ENCODE data around the gene MT1E.

DNA sequence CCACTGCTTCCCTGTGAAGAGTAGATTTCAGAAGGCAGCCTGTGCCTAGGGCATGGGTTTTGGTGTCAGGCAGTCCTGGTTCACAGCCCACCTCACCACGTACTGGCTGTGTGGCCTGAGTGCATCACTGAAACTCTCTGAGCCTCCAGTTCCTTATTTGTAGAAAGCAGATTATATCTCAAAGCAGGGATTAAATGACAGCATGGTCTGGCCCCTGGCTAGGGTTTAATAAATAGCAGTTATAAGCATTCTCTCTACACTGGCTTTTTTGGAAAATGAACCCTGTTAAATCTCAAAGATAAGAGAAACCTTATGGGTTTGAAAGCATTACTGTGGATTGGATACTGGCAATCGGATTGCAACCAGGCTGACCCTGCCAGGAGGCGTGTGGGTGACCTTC lies 4.0 kb downstream of the MT1E start:
- TF ChIP-seq ZNF707 (tag by site-specific recombination; IDR thresholded peaks at IDR 0.05) (no peak), ZBTB1 (tag by site-specific recombination; IDR thresholded peaks at IDR 0.05) (no peak), ZNF324 (tag by site-specific recombination; IDR thresholded peaks at IDR 0.05) (no peak), TCF7L2 (IDR thresholded peaks at IDR 0.05; ENCODE audit: borderline replicate concordance, low read depth, low read length) (no peak), ZNF660 (tag by site-specific recombination; IDR thresholded peaks at IDR 0.05) (no peak), ZNF830 (tag by site-specific recombination; IDR thresholded peaks at IDR 0.05; ENCODE audit: low read depth) (no peak), ZNF16 (tag by site-specific recombination; IDR thresholded peaks at IDR 0.05; ENCODE audit: low read depth) (no peak), ZNF223 (tag by site-specific recombination; IDR thresholded peaks at IDR 0.05) (no peak), ZSCAN16 (tag by site-specific recombination; IDR thresholded peaks at IDR 0.05) (no peak)
- TF ChIP-seq, protein P1, sequence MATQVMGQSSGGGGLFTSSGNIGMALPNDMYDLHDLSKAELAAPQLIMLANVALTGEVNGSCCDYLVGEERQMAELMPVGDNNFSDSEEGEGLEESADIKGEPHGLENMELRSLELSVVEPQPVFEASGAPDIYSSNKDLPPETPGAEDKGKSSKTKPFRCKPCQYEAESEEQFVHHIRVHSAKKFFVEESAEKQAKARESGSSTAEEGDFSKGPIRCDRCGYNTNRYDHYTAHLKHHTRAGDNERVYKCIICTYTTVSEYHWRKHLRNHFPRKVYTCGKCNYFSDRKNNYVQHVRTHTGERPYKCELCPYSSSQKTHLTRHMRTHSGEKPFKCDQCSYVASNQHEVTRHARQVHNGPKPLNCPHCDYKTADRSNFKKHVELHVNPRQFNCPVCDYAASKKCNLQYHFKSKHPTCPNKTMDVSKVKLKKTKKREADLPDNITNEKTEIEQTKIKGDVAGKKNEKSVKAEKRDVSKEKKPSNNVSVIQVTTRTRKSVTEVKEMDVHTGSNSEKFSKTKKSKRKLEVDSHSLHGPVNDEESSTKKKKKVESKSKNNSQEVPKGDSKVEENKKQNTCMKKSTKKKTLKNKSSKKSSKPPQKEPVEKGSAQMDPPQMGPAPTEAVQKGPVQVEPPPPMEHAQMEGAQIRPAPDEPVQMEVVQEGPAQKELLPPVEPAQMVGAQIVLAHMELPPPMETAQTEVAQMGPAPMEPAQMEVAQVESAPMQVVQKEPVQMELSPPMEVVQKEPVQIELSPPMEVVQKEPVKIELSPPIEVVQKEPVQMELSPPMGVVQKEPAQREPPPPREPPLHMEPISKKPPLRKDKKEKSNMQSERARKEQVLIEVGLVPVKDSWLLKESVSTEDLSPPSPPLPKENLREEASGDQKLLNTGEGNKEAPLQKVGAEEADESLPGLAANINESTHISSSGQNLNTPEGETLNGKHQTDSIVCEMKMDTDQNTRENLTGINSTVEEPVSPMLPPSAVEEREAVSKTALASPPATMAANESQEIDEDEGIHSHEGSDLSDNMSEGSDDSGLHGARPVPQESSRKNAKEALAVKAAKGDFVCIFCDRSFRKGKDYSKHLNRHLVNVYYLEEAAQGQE (tag by site-specific recombination; IDR thresholded peaks at IDR 0.05), result no peak
- TF ChIP-seq, protein P2, sequence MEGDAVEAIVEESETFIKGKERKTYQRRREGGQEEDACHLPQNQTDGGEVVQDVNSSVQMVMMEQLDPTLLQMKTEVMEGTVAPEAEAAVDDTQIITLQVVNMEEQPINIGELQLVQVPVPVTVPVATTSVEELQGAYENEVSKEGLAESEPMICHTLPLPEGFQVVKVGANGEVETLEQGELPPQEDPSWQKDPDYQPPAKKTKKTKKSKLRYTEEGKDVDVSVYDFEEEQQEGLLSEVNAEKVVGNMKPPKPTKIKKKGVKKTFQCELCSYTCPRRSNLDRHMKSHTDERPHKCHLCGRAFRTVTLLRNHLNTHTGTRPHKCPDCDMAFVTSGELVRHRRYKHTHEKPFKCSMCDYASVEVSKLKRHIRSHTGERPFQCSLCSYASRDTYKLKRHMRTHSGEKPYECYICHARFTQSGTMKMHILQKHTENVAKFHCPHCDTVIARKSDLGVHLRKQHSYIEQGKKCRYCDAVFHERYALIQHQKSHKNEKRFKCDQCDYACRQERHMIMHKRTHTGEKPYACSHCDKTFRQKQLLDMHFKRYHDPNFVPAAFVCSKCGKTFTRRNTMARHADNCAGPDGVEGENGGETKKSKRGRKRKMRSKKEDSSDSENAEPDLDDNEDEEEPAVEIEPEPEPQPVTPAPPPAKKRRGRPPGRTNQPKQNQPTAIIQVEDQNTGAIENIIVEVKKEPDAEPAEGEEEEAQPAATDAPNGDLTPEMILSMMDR (tag by site-specific recombination; IDR thresholded peaks at IDR 0.05), result no peak
- TF ChIP-seq, protein P3, sequence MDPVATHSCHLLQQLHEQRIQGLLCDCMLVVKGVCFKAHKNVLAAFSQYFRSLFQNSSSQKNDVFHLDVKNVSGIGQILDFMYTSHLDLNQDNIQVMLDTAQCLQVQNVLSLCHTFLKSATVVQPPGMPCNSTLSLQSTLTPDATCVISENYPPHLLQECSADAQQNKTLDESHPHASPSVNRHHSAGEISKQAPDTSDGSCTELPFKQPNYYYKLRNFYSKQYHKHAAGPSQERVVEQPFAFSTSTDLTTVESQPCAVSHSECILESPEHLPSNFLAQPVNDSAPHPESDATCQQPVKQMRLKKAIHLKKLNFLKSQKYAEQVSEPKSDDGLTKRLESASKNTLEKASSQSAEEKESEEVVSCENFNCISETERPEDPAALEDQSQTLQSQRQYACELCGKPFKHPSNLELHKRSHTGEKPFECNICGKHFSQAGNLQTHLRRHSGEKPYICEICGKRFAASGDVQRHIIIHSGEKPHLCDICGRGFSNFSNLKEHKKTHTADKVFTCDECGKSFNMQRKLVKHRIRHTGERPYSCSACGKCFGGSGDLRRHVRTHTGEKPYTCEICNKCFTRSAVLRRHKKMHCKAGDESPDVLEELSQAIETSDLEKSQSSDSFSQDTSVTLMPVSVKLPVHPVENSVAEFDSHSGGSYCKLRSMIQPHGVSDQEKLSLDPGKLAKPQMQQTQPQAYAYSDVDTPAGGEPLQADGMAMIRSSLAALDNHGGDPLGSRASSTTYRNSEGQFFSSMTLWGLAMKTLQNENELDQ (tag by site-specific recombination; IDR thresholded peaks at IDR 0.05; ENCODE audit: low read depth), result no peak
- TF ChIP-seq, protein P4, sequence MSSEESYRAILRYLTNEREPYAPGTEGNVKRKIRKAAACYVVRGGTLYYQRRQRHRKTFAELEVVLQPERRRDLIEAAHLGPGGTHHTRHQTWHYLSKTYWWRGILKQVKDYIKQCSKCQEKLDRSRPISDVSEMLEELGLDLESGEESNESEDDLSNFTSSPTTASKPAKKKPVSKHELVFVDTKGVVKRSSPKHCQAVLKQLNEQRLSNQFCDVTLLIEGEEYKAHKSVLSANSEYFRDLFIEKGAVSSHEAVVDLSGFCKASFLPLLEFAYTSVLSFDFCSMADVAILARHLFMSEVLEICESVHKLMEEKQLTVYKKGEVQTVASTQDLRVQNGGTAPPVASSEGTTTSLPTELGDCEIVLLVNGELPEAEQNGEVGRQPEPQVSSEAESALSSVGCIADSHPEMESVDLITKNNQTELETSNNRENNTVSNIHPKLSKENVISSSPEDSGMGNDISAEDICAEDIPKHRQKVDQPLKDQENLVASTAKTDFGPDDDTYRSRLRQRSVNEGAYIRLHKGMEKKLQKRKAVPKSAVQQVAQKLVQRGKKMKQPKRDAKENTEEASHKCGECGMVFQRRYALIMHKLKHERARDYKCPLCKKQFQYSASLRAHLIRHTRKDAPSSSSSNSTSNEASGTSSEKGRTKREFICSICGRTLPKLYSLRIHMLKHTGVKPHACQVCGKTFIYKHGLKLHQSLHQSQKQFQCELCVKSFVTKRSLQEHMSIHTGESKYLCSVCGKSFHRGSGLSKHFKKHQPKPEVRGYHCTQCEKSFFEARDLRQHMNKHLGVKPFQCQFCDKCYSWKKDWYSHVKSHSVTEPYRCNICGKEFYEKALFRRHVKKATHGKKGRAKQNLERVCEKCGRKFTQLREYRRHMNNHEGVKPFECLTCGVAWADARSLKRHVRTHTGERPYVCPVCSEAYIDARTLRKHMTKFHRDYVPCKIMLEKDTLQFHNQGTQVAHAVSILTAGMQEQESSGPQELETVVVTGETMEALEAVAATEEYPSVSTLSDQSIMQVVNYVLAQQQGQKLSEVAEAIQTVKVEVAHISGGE (tag by site-specific recombination; conservative IDR thresholded peaks at IDR 0.05; ENCODE audit: low read depth), result no peak
- TF ChIP-seq, protein P5, sequence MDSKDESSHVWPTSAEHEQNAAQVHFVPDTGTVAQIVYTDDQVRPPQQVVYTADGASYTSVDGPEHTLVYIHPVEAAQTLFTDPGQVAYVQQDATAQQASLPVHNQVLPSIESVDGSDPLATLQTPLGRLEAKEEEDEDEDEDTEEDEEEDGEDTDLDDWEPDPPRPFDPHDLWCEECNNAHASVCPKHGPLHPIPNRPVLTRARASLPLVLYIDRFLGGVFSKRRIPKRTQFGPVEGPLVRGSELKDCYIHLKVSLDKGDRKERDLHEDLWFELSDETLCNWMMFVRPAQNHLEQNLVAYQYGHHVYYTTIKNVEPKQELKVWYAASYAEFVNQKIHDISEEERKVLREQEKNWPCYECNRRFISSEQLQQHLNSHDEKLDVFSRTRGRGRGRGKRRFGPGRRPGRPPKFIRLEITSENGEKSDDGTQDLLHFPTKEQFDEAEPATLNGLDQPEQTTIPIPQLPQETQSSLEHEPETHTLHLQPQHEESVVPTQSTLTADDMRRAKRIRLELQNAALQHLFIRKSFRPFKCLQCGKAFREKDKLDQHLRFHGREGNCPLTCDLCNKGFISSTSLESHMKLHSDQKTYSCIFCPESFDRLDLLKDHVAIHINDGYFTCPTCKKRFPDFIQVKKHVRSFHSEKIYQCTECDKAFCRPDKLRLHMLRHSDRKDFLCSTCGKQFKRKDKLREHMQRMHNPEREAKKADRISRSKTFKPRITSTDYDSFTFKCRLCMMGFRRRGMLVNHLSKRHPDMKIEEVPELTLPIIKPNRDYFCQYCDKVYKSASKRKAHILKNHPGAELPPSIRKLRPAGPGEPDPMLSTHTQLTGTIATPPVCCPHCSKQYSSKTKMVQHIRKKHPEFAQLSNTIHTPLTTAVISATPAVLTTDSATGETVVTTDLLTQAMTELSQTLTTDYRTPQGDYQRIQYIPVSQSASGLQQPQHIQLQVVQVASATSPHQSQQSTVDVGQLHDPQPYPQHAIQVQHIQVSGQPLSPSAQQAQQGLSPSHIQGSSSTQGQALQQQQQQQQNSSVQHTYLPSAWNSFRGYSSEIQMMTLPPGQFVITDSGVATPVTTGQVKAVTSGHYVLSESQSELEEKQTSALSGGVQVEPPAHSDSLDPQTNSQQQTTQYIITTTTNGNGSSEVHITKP (tag by site-specific recombination; IDR thresholded peaks at IDR 0.05), result no peak

Data from HEK293 (cell line).